SHP77 treated with DMSO at 0.1 percent for 48 hours (cell line): ENCODE results near the gene NPC2.
"Not testable (repeated sequence)": the region's sequence is repeated elsewhere in the genome, so short reads cannot be mapped to it uniquely, and the experiment has no call there.

Source experiments
- DNase-seq: peaks from one replicate; lab custom pipeline; 2025; lab: John Stamatoyannopoulos, UW

NPC2 gene

GRCh38 chr14:74492776-74493342 lies at the start of gene NPC2:
Gene NPC2, minus strand, starts transcription at chr14:74493305. Its CDS starts 31 bp downstream, at chr14:74493274.
- DNase-seq = no peak

GRCh38 chr14:74542056-74542685 lies 49.1 kb upstream of the NPC2 start:
- no peak for DNase-seq

GRCh38 chr14:74541225-74541624 lies 48.1 kb upstream of the NPC2 start:
- DNase-seq = no peak

GRCh38 chr14:74539503-74539902 lies 46.4 kb upstream of the NPC2 start:
- DNase-seq = no peak

GRCh38 chr14:74538411-74539391 lies 45.6 kb upstream of the NPC2 start:
- DNase-seq = no peak

GRCh38 chr14:74536336-74536735 lies 43.2 kb upstream of the NPC2 start:
- DNase-seq = not testable (repeated sequence)

- DNase-seq = no peak
These were observed 42.7 kb upstream of the NPC2 start for GRCh38 chr14:74535756-74536325.

GRCh38 chr14:74533576-74533975 lies 40.5 kb upstream of the NPC2 start:
- DNase-seq = no peak

- no peak for DNase-seq
These were observed 39.1 kb upstream of the NPC2 start for GRCh38 chr14:74532246-74532645.

- no peak for DNase-seq
These were observed 38.4 kb upstream of the NPC2 start for GRCh38 chr14:74531467-74531866.

- DNase-seq = no peak
These were observed 37.9 kb upstream of the NPC2 start for GRCh38 chr14:74531006-74531405.

- DNase-seq = no peak
These were observed 35.8 kb upstream of the NPC2 start for GRCh38 chr14:74528886-74529285.

GRCh38 chr14:74528406-74528805 lies 35.3 kb upstream of the NPC2 start:
- DNase-seq = no peak

GRCh38 chr14:74527736-74528280 lies 34.7 kb upstream of the NPC2 start:
- DNase-seq = no peak

- no peak for DNase-seq
These were observed 33.9 kb upstream of the NPC2 start for GRCh38 chr14:74526854-74527585.

GRCh38 chr14:74525361-74525851 lies 32.3 kb upstream of the NPC2 start:
- DNase-seq = no peak

GRCh38 chr14:74524812-74525135 lies 31.7 kb upstream of the NPC2 start:
- DNase-seq = no peak

- DNase-seq = no peak
These were observed 31.1 kb upstream of the NPC2 start for GRCh38 chr14:74524076-74524811.

GRCh38 chr14:74522740-74523139 lies 29.6 kb upstream of the NPC2 start:
- no peak for DNase-seq

- no peak for DNase-seq
These were observed 28.7 kb upstream of the NPC2 start for GRCh38 chr14:74521756-74522155.
